GM19468 (cell line): ENCODE measurements around the gene TBATA.

Source experiments
- ATAC-seq: cut with Tn5 transposase; IDR thresholded peaks from one replicate; pipeline ENCODE4 v1.9.1; 2021; ENCODE audit warnings: mild to moderate bottlenecking, moderate library complexity, moderate number of reproducible peaks; ENCODE audit not compliant: unreplicated experiment; ENCODE audit errors: extremely low read depth

The TBATA gene

DNA sequence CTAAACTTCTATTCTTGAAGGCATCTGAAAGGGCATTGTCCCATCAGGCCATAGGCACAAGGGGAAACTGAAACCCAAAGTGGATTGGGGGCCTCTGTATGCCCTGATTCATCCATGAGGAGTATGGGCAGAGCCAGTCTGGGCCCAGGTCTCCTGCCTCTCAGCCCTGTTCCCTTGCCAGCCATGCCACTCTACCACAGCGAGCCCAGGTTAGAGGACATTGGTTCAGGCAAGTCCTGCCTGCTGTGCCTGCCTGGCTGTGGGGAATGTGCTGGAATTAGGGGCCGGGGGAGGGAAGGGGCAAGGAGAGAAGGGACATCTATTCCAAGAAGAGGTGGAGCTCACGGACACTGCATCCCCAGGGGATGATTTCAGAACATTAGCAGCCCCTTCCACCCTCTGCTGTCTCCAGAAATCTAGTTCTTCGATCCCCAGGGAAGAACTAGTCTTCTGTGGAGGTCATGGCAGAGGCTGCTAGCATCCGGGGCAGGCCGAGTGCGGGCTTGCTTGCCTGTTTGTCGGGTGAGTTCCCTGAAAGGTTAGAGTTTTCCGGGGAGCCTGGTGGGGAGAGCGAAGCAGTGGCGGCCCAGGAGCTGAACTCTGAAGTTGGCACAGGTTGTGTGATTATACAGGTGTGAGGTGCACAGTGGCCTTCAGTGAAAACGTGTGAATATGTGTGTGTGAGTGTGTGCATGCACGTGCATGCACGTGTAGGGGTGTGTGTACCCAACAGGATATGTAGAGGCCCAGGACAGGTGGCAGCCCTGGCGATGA is 37.8 kb downstream of the TBATA start:
- ATAC-seq = no peak

DNA sequence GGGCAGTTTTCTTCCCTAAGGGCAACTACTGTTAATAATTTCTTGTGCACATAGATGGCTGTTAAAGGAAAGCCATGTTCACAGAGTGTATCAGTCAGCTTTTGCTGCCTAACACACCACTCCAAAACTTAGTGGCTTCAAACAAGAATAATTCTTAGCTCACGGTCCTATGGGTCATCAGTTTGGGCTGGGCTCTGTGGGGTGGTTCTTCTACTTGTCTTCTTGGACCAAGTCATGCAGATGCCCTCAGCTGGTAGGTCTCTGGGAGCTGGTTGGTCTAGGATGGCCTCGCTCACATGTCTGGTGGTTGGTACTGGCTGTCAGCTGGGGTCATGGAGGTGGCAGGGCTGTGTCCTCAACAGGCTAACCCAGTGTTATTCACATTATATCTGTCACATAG is 39.6 kb downstream of the TBATA start:
- ATAC-seq = no peak

DNA sequence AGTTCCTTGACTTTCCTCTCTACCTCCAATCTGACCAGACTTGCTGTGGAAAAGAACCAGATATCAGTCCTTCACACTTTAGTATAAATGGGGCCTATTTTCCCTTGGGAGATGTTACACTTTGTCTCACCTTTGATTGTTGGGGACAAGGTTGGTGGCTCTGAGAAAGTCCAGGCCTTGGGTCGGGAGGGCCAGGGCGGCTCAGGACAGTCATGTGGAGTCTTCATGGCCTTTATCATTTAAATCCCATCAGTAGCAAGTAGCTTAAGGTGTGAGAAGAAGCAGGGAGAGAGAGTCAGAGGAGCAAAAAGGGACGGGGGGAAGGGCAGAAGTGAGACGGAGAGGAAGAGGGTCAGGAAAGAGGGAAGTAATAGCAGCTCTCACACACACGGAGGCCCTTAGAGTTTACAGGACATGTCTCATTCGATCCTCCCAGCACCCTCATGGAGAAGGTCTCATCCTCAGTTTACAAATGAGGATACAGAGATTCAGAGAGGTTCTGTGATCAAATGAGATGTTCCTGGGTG is 40.5 kb downstream of the TBATA start:
- ATAC-seq = no peak

DNA sequence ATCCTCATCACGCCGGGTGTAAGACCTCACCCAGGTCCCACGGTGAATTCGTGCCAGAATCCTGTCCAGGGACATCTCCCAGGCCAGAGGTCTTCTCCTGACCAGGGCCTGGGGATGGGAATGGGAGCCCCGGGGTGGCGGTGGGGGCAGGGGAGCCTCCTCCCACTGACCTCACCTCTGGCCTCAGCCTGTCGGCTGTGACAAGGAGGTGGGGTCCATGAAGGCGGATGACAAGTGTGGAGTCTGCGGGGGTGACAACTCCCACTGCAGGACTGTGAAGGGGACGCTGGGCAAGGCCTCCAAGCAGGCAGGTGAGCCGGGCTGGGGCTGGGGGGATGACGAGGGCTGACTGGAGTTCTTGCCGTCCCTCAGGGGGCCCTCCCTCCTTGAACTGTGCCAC is 41.3 kb downstream of the TBATA start:
- no peak for ATAC-seq

DNA sequence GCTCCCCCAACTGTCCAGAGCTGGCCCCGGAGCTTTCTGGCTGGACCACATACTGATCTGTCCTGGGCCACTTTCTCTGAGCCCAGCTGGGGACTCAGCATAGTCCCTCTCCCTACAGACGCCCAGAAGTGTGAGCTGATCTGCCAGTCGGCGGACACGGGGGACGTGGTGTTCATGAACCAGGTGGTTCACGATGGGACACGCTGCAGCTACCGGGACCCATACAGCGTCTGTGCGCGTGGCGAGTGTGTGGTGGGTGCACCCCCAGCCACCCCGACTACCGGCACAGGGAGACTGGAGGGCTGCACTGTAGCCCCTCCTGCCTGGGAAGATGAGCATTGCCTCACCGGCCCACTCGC is 41.8 kb downstream of the TBATA start:
- no peak for ATAC-seq

DNA sequence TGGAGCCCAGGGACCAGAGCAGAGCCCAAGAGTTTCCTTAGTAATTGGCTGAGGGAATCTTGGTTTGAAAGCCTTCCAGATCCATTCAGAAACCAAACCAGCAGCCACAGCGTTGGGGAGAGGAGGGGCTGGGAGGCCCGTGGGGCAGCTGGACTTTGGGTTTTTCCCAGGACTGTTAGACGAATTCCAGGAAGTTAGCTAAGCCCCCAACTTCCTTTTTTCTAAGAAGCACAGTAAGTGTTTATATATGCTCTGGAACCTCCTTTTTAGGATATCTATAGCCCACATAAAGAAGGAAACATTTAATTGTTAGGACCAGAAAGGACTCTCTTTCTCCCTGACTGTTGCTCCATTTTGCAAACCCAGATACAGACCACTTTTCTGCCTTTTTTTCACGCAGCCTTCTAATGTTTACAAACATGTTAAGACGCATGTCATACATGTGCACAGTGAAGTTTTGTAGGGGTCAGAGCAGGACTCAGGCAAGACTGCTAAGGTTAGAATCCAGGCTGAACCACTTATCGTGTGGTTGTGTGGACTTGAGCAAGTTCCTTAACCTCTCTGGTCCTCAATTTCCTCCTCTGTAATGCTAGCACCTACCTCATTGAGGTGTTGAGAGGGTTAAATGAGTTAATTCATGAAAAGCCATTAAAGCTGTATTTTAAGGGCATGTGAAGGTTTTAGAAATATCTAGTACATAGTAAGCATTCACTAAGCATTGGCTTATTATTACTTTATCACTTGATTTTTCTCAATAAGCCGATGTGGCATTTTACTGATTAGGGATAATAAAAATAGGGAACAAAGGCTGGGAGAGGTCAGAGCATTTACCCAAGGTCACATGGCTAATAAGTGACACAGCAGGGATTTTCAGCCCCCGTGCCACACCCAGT is 42.4 kb downstream of the TBATA start:
- ATAC-seq = no peak

DNA sequence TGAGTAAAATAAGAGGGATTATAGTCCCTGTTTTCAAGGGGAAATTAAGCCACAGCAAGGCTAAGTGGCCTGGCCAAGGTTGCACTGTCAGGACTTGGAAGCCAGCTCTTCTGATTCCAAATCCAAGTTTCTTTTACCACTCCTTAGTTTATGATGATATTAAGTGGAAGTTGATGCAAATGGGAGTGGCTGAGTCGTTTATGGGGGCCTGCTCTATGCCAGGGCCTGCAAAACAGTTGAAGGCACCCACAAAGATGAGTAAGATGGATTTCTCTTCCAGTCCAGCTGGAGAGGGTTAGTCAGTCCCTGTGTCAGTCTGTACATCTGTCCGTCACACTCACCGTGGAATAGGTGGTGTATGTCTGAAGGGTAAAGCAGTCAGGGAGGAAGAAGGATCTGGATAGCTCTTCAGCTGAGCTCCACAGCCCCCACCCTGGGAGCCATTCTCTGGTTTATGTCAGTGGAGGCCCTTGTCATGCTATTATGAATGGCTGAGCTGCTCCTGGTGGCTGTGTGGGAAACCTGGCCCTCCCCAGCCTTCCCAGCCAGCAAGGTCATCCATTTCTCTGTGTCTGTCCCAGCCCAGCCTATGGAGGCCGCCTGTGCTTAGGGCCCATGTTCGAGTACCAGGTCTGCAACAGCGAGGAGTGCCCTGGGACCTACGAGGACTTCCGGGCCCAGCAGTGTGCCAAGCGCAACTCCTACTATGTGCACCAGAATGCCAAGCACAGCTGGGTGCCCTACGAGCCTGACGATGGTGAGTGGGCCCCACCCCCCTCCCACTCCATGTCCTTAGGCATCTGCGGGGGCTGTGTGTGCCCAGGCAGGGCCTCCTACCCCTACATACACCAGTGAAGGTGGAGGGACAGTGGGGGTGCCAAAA is 44.5 kb downstream of the TBATA start:
- ATAC-seq = no peak

DNA sequence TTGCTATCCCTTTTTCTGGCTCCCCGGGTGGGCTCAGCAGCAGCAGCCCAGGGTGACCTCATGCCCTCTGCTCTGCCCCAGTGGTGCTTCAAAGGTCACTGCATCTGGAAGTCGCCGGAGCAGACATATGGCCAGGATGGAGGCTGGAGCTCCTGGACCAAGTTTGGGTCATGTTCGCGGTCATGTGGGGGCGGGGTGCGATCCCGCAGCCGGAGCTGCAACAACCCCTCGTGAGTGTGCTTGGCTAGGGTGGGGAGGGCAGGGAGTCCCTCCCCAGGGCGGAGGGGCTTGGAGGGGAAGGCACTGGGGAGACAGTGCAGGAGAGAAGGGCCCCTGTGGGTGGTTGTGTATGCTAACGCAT is 46.4 kb downstream of the TBATA start:
- no peak for ATAC-seq

DNA sequence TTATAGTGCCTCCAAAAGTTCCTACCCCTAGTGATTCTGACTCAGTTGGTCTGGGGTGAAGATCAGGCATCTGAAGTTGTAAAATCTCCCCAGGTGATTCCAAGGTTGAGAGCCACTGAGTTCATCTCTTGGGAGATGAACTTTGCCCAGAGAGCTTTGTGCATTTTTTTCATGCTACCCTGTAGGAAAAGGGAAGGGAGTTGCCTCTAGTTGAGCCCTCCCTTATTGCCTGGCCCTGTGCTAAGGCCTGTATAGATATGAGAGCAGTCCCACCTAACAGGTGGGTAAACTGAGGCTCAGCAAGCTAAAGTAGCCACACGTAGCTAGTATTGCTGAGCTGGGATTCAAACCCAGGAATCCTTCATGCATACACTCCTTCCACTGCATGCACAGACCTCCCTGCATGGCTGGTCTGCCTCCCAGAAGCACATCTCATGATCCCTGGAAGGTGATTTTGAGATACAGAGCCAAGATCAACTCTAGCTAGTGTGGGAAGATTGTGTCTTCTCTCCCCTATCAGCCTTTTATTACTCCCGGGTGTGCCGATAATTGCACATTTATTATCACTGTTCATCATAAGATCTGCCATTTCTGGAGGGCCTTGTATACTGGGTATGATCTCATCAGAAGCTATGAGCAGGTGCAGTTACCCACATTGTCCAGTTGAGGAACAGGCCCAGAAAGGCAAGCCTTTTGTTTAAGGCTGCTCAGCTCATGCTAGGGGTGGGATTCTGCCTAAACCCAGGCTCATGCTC is 47.0 kb downstream of the TBATA start:
- ATAC-seq = no peak

DNA sequence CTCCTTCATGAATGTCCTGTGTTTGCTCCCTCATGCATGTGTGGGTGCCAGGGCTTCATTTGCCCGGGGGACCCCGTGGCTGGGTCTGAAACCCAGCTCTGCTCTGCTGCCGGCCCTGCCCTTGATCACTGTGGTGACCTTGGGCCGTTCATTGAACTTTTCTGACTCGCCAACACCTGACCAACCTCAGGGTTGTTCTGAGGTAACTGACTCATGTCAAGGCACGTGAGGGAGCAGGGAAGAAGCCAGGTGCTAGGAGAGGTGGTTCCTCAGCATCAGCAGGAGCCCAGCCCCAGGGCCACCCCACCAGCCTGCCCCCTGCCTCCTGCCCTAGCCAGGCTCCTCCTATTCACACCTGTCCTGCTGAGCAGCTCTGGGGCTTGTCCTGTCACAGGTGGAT is 47.9 kb downstream of the TBATA start:
- no peak for ATAC-seq

DNA sequence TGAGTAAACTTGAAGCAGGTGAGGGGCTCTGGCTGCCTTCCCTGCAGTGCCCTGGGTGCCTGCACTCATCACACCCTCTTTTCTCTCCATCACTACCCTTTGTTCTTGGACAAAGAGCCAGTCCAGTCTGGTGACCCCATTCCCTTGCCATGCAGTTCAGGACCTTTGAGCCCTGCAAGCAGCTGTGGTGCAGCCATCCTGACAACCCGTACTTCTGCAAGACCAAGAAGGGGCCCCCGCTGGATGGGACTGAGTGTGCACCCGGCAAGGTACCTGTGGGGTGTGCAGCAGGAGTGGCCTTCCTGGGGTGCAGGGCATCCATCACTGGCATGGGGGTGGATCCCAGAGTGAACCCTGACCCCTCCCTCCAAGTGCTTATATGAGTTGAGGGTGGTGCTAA is 48.7 kb downstream of the TBATA start:
- no peak for ATAC-seq

DNA sequence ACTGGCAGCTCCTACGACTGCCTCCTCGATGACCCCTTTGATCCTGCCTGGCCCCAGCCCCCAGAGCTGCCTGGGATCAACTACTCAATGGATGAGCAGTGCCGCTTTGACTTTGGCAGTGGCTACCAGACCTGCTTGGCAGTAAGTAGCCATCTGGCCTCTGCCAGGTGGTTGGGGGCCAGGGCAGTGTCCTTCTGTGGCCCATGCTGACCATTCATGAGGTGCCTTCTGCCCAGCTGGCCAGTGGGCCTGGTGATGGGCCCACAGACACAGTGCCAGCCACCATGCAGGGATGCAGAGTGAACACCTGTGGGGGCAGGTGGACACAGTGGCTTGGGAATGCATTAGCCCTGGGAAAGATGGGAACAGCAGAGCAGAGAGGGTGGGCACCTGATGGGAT is 50.0 kb downstream of the TBATA start:
- no peak for ATAC-seq

DNA sequence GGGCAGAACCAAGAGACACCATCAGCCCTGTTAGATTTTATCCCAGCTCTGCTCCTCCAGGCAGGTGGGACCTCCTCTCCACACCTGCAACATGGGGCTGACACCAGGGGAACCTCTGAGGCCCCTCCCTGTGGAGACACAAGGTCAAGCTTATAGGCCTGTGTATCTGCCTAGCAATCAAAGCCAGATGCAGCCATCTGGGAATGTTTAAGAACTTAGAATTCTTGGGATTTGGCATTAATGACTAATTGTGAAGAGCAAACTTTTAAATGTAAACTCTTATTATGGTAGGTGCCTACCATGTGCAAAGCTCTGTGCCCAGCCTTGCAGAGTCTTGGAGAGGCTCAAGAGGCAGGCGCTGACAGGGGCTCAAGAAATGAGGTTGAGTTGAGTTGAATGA is 52.1 kb downstream of the TBATA start:
- no peak for ATAC-seq

DNA sequence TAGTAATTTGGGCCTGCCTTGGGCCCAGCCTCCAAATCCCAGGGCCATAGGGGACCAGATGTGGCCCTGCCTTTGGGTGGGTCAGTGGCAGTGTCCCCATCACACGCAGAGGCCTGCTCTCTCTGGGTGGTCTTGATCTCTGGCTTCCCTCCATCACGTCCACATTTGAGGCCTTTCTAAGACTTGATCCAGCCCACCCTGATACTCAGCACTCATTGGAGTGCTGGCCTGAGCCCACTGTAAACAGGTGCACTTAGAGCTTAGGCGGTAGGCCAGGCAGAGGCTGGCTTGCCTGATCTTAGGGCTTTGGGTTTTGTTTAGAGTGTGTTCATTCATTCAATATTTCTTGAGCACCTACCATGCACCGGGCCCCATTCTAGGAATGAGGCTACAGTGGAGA is 52.6 kb downstream of the TBATA start:
- ATAC-seq = no peak

DNA sequence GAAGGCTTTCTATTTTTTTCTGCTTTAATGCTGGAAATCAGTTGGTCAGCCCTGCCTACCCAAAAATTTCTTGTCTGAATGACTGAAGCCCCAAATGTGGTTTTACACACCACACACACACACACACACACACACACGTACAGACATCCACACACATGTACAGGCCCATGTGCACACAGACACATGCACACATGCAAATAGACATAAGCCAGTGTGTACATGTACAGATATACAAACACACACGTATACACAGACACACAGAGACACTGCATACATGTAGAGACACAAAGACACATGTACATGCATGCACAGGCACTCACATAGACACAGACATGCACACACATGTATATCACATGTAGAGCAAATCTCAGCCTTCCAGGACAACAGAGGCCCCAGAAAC is 54.2 kb downstream of the TBATA start:
- ATAC-seq = no peak

DNA sequence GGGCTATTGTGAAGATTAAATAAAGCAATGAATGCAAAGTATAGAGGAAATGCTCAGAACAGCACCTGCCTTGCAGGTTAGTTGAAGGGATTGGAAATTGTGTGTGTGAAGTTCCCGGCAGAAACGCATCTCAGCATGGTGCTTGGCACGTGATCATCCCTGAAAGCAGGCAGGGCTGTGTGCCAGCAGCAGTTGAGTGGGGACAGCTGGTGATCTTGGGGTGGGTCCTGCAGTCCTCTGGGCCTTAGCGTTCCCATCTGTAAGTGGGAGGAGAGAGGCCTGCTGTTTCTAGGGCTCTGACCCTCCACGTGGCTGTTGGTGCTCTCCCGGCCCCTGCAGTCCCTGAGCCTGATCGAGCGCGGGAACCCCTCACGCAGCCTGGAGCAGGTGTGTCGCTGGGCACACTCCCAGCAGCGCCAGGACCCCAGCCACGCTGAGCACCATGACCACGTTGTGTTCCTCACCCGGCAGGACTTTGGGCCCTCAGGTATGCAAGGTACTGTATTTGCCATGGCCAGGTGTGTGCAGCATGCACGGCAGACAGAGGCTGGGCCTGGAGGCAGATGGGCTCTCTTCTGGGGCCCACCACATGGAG is 55.3 kb downstream of the TBATA start:
- ATAC-seq = no peak

DNA sequence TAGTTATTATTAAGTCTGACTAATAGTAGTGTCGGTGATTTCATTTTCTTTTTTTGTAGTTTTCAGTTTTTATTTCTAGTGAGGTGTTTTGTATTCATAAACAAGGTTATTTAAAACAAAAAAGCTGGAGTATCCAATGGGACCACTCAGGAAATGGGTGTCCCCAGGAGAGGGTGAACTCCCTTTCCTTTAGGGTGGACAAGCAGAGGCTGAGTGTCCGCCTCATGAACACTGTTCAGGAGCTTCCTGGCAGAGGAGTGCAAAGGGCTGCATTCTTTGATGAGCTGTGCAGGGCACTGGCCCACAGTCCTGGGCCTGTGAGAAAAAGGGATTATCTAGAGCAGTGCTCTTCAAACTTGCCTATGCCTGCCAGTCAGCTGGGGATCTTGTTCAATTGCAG is 56.8 kb downstream of the TBATA start:
- ATAC-seq = no peak

DNA sequence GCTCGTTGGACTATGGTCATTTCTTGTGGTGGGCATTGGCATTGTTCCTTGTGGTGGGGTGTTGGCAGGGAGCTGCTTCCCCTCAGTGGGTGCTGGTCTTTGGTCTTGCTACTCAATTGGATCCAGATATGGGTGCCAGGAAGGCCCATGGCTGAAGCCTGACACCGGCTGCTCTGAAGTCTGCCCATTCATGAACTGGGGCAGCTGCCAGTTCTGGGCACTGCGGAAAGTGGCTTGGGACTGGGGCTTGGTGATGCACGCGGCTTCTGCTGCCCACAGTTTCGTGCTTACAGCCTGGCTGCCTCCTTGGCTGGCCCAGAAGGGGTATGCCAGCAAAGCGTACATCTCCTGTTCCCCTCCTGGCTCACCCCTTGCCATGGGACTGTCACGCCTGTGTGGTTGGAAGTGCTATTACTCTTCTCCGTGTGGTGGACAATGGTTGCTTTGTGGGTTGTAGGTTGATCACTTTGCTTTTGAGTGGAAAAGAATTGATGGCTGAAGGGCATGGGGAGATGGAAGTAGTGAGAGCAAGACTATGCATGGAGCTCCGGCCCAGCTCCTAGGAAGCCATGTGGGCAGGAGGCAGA is 58.2 kb downstream of the TBATA start:
- ATAC-seq = no peak

DNA sequence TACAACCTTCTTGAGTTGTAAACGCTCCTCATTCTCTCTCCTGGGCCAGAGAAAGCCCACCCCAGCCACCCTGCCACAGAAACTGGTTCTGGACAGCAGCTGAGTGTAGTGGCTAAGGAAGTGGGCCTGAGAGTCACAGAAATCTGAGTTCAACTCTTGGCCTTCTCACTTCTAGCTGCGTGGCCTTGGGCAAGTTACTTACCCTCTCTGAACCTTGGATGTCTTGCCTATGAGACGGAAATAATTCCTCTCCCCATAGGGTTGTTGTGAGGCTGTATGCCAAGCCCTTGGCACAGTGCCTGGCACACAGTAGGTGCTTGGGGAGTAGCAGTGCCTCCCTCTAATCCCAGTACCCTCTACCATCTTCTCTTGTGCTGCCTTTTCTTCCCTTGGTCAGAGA is 61.4 kb downstream of the TBATA start:
- ATAC-seq = no peak
